Endothelial cell of umbilical vein (primary cell): ENCODE results near the gene HOXB4. TPM values are rescaled to one million over a fixed set of nuclear protein-coding genes. Genes with fewer than 3 reads are reported as not detected.

Experiments used
- BruUV-seq: library from RNA; stranded (reverse); fragments of 400-500 nt; replicated peaks from 2 replicates; lab custom pipeline; 2021; lab: Mats Ljungman, UMichigan
- CTCF ChIA-PET: fragments of 300-600, 350-600 bp; sonication (Branson Sonifier 250); formaldehyde crosslinking; loops from one replicate; lab custom pipeline; 2021; ENCODE audit warnings: antibody characterized with exemption, inconsistent platforms; lab: Charles Lee
- POLR2A ChIA-PET: fragments of 300-600, 350-600 bp; sonication (Branson Sonifier 250); formaldehyde crosslinking; loops from one replicate; lab custom pipeline; 2021; ENCODE audit warnings: antibody characterized with exemption, inconsistent platforms; lab: Charles Lee
- DNase-seq: peaks from one replicate; pipeline ENCODE4 v3.0.0-alpha.2; 2011; ENCODE audit warnings: low read depth, low spot score
- FAIRE-seq: peaks from 2 replicates; lab custom pipeline; 2011; peaks lifted over from hg19 to GRCh38; lab: Jason Lieb, UNC
- H2AFZ ChIP-seq: 2 replicates; pipeline ENCODE4 v1.6.0; 2012; ENCODE audit warnings: low read depth, low read length, control low read depth, inconsistent platforms
- H3K27ac ChIP-seq: 2 replicates; pipeline ENCODE4 v1.5.1; 2011; ENCODE audit warnings: low read depth, mild to moderate bottlenecking, control low read depth, low read length, moderate library complexity; ENCODE audit not compliant: insufficient read depth
- H3K27me3 ChIP-seq, 2 experiments: 2 replicates each; pipeline versions ENCODE4 v1.6.0 to v1.6.1; 2011; ENCODE audit warnings: low read length in 2 of 2, mixed read lengths in 1 of 2; ENCODE audit not compliant: control insufficient read depth in 2 of 2, insufficient read depth in 2 of 2
- H3K36me3 ChIP-seq, 2 experiments: 2 replicates in 1 of 2; 3 replicates in 1 of 2; pipeline ENCODE4 v1.5.1; 2011; ENCODE audit warnings: low read length in 2 of 2, mild to moderate bottlenecking in 1 of 2, moderate library complexity in 1 of 2; ENCODE audit not compliant: control insufficient read depth in 2 of 2, insufficient read depth in 2 of 2; ENCODE audit errors: extremely low read depth in 1 of 2
- H3K4me1 ChIP-seq: 3 replicates; pipeline ENCODE4 v1.5.1; 2011; ENCODE audit warnings: mild to moderate bottlenecking, low read length; ENCODE audit not compliant: control insufficient read depth, insufficient read depth; ENCODE audit errors: extremely low read depth
- H3K4me2 ChIP-seq: 2 replicates; pipeline ENCODE4 v1.6.1; 2011; ENCODE audit warnings: low read length, control low read depth, mixed read lengths; ENCODE audit not compliant: insufficient read depth
- H3K4me3 ChIP-seq, 3 experiments: fragments of 200-600 bp in 1 of 3; sonication (generic), shearing (Covaris generic) in 1 of 3; replicated peaks in 1 of 3; 2 replicates each; pipeline ENCODE4 v1.5.1; 2011 to 2016; ENCODE audit warnings: control low read depth in 3 of 3, low read length in 3 of 3, mild to moderate bottlenecking in 2 of 3, inconsistent platforms in 1 of 3, low read depth in 1 of 3, moderate library complexity in 1 of 3; ENCODE audit not compliant: insufficient read depth in 1 of 3
- H3K79me2 ChIP-seq: 2 replicates; pipeline ENCODE4 v1.6.0; 2012; ENCODE audit warnings: low read length, inconsistent platforms; ENCODE audit not compliant: control insufficient read depth, insufficient read depth
- H3K9ac ChIP-seq: replicated peaks from 2 replicates; pipeline ENCODE3; 2011; ENCODE audit warnings: low read length, control low read depth; ENCODE audit not compliant: insufficient read depth; ENCODE audit errors: extremely low read depth
- H3K9me1 ChIP-seq: replicated peaks from 3 replicates; pipeline ENCODE4 v1.6.0; 2011; ENCODE audit warnings: mild to moderate bottlenecking, low read length; ENCODE audit not compliant: control insufficient read depth, insufficient read depth; ENCODE audit errors: extremely low read depth
- H3K9me3 ChIP-seq: replicated peaks from 2 replicates; pipeline ENCODE4 v1.5.1; 2012; ENCODE audit warnings: low read length, inconsistent platforms; ENCODE audit not compliant: control insufficient read depth, insufficient read depth
- H4K20me1 ChIP-seq: replicated peaks from 2 replicates; pipeline ENCODE3; 2011; ENCODE audit warnings: mild to moderate bottlenecking, low read length; ENCODE audit not compliant: control insufficient read depth, insufficient read depth; ENCODE audit errors: extremely low read depth
- CTCF ChIP-seq, 2 donors: IDR thresholded peaks; 1 replicate in 1 of 2; 2 replicates in 1 of 2; pipeline ENCODE4 v1.5.1; 2011; ENCODE audit warnings: low read length in 2 of 2, mild to moderate bottlenecking in 2 of 2, moderate library complexity in 2 of 2, control low read depth in 1 of 2, inconsistent platforms in 1 of 2, low read depth in 1 of 2; ENCODE audit not compliant: insufficient read depth in 1 of 2; ENCODE audit errors: extremely low read depth in 1 of 2
- EZH2 ChIP-seq: IDR thresholded peaks from 2 replicates; pipeline ENCODE4 v1.6.1; 2012; ENCODE audit warnings: borderline replicate concordance, low read depth, mild to moderate bottlenecking, moderate library complexity, low read length, inconsistent platforms; ENCODE audit not compliant: severe bottlenecking
- FOS ChIP-seq: IDR thresholded peaks from 2 replicates; pipeline ENCODE4 v1.6.1; 2011; ENCODE audit warnings: mild to moderate bottlenecking, low read length, moderate library complexity, borderline replicate concordance; ENCODE audit not compliant: insufficient read depth
- GATA2 ChIP-seq: IDR thresholded peaks from 2 replicates; pipeline ENCODE4 v1.7.0; 2011; ENCODE audit warnings: low read depth, mild to moderate bottlenecking, moderate library complexity, mixed read lengths, low read length; ENCODE audit not compliant: insufficient read length, insufficient read depth
- JUN ChIP-seq: IDR thresholded peaks from 2 replicates; pipeline ENCODE4 v1.6.1; 2011; ENCODE audit warnings: borderline replicate concordance, low read depth; ENCODE audit not compliant: insufficient read length, insufficient read depth
- MYC ChIP-seq: IDR thresholded peaks from one replicate; pipeline ENCODE4 v1.6.1; 2011; ENCODE audit warnings: mild to moderate bottlenecking, low read depth, low read length
- POLR2A ChIP-seq: IDR thresholded peaks from 2 replicates; pipeline ENCODE4 v1.6.1; 2012; ENCODE audit warnings: low read depth, mild to moderate bottlenecking, control low read depth, low read length
- POLR2AphosphoS5 ChIP-seq: IDR thresholded peaks from 2 replicates; pipeline ENCODE4 v1.6.1; 2012; ENCODE audit warnings: low read depth, mild to moderate bottlenecking, control low read depth, low read length, moderate library complexity; ENCODE audit not compliant: insufficient read depth
- dilution Hi-C: fragments of 300-500 bp; cut with MboI; formaldehyde crosslinking; loops from one replicate; pipeline ENCODE4 v1.15.0; 2019; ENCODE audit warnings: low sequenced_read_pairs; ENCODE audit not compliant: extremely low pct_ligation_motif_present
- intact Hi-C: fragments of 100-400 bp; cut with micrococcal nuclease; formaldehyde crosslinking; loops from one replicate; pipeline ENCODE4 v1.10.0; 2022
- polyA plus RNA-seq, 4 experiments: library from polyadenylated mRNA; depleted of rRNA in 3 of 4; stranded (reverse) in 3 of 4; unstranded in 1 of 4; fragments of >200 nt; gene quantifications; 2 replicates each; pipeline versions ENCODE4 v1.2.1 to v1.2.3, GENCODE V29; 2011 to 2012; ENCODE audit warnings: missing spikeins in 1 of 4
- total RNA-seq: library from RNA; stranded (reverse); gene quantifications from 2 replicates; pipeline ENCODE4 v1.2.3, GENCODE V29; 2021
- TF ChIP-seq, protein P1 (sequence below): IDR thresholded peaks from 2 replicates; pipeline ENCODE4 v1.6.1; 2011; ENCODE audit not compliant: insufficient read depth, insufficient read length

The HOXB4 gene
- total and polyA plus RNA-seq, 2 donors (not counting 3 experiments of a cell fraction or from before 2014, with no cell fraction given), result 4.6 to 13.1 TPM

GRCh38 chr17:48552466-48553189 lies 25.5 kb downstream of the HOXB4 start:
- BruUV-seq, result no TSS peak
- H3K27ac ChIP-seq, result no peak overlapping the region
- TF ChIP-seq EZH2, result no peak
- TF ChIP-seq, protein P1, sequence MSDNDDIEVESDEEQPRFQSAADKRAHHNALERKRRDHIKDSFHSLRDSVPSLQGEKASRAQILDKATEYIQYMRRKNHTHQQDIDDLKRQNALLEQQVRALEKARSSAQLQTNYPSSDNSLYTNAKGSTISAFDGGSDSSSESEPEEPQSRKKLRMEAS, result no peak
- no peak for TF ChIP-seq POLR2AphosphoS5
- no peak for TF ChIP-seq GATA2
- no peak for TF ChIP-seq CTCF (IDR thresholded peaks at IDR 0.05; ENCODE audit: extremely low read depth in 1 of 2, insufficient read depth in 1 of 2, low read depth in 1 of 2, low read length in 2 of 2)
- TF ChIP-seq MYC, result no peak
- TF ChIP-seq POLR2A, result no peak
- no peak for TF ChIP-seq FOS
- TF ChIP-seq JUN, result no peak
- no peaks in the 10 kb centered on the region for H4K20me1 ChIP-seq
- H3K4me1 ChIP-seq, result peaks cover 37% of the 10 kb centered on the region
- H3K4me2 ChIP-seq, result no peak overlapping the region
- H3K9me3 ChIP-seq, result no peaks in the 10 kb centered on the region
- H3K36me3 ChIP-seq, result peaks cover 10 to 14% of the 10 kb centered on the region in 2 experiments
- no peak overlapping the region for H3K4me3 ChIP-seq
- no peaks in the 10 kb centered on the region for H3K27me3 ChIP-seq
- no peak for FAIRE-seq
- intact Hi-C loops (loop anchor here (1.0 kb wide), 1 partner anchor 7 kb away; the partner anchor contains the start of gene HOXB2), dilution Hi-C loops (no loop called here)
- peaks cover 51% of the 10 kb centered on the region for H3K79me2 ChIP-seq
- H2AFZ ChIP-seq, result no peak overlapping the region
- ChIA-PET POLR2A (no interaction called here), CTCF (no interaction called here)
- no peak overlapping the region for H3K9ac ChIP-seq
- no peak for DNase-seq
- H3K9me1 ChIP-seq, result no peaks in the 10 kb centered on the region
